Spleen (tissue), 7 donors: Measurements from ENCODE around the gene TDP2.

ENCODE experiments used
- POLR2A ChIP-seq, 3 donors: fragments of 450-650 bp; IDR thresholded peaks; one replicate each; pipeline ENCODE4 v1.5.1; 2017; ENCODE audit warnings: antibody characterized with exemption in 3 of 3, mild to moderate bottlenecking in 1 of 3
- TF ChIP-seq, protein P1 (sequence below), 11 experiments: fragments of 200-600 bp in 7 of 11; fragments of 450-650 bp in 4 of 11; sonication (generic) in 4 of 11; IDR thresholded peaks in 8 of 11; conservative IDR thresholded peaks in 3 of 11; 1 replicate in 7 of 11; 2 replicates in 4 of 11; pipeline versions ENCODE4 v1.4.0 to v1.8.0; 2016 to 2021; ENCODE audit warnings: antibody characterized with exemption in 11 of 11, inconsistent platforms in 4 of 11, mild to moderate bottlenecking in 1 of 11
- donor health status: DM: no; HTN: no; CAD: no; lungs with moderate emphysema.
- donor health status: DM: no; HTN: no; CAD: no.
- donor health status: DM: no; HTN: no; CAD: no.

GRCh38 chr6:24600903-24601302 is 65.8 kb downstream of the TDP2 start:
- TF ChIP-seq, protein P1, sequence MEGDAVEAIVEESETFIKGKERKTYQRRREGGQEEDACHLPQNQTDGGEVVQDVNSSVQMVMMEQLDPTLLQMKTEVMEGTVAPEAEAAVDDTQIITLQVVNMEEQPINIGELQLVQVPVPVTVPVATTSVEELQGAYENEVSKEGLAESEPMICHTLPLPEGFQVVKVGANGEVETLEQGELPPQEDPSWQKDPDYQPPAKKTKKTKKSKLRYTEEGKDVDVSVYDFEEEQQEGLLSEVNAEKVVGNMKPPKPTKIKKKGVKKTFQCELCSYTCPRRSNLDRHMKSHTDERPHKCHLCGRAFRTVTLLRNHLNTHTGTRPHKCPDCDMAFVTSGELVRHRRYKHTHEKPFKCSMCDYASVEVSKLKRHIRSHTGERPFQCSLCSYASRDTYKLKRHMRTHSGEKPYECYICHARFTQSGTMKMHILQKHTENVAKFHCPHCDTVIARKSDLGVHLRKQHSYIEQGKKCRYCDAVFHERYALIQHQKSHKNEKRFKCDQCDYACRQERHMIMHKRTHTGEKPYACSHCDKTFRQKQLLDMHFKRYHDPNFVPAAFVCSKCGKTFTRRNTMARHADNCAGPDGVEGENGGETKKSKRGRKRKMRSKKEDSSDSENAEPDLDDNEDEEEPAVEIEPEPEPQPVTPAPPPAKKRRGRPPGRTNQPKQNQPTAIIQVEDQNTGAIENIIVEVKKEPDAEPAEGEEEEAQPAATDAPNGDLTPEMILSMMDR (IDR thresholded peaks at IDR 0.05 in 8 of 11, conservative IDR thresholded peaks at IDR 0.05 in 3 of 11): no peak
- TF ChIP-seq POLR2A (IDR thresholded peaks at IDR 0.05): no peak
